ENCODE measurements around the gene PHPT1.
"Not testable (repeated sequence)": the region's sequence is repeated elsewhere in the genome, so short reads cannot be mapped to it uniquely, and the experiment has no call there.

Gene PHPT1

DNA sequence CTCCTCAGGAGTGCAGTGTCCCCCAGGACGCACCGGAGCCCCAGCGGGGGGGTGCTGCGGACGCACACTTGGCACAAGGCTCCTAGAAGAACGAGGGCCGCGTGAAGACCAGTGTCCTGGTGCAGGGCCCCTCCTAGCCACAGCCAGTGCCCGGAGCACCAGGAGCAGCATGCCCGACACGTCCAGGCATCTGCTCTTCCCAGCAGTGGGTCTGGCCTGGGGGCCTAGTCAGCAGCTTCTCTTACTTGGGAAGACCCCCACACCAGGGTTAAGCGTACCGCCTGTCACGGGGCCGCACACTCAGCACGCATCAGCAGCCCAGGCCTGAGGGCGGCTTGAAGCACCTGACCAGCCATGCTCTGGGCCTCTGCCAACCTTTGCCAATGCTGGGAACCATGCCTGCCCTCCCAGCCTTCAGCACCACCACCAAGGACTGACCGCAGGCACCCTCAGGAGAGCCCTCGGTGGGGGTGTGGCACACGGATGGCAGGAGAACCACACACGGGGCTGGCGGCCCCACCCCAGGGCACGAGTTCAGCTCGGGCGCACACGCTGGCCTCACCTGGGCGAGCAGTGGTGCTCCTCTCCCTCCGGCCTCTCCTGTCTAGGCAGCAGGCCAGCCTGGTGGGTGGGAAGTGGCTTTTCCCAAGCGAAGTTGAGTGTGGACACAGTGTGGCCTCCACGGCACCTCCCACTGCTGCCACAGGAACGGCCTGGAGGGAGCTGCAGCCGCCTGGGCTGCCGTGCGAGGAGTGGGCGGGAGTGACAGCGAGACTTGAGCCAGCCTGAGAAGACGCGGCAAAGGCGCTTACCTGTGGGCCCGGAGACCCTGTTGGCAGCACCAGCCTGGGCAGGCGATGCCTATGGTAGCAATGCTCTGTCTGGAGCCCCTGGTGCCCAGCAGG lies 19.0 kb upstream of the PHPT1 start:
- DNase-seq (ENCODE audit: low read depth), result no peak
- no peak overlapping the region for H3K4me3 ChIP-seq (ENCODE audit: low read length)
- TF ChIP-seq, protein P1, sequence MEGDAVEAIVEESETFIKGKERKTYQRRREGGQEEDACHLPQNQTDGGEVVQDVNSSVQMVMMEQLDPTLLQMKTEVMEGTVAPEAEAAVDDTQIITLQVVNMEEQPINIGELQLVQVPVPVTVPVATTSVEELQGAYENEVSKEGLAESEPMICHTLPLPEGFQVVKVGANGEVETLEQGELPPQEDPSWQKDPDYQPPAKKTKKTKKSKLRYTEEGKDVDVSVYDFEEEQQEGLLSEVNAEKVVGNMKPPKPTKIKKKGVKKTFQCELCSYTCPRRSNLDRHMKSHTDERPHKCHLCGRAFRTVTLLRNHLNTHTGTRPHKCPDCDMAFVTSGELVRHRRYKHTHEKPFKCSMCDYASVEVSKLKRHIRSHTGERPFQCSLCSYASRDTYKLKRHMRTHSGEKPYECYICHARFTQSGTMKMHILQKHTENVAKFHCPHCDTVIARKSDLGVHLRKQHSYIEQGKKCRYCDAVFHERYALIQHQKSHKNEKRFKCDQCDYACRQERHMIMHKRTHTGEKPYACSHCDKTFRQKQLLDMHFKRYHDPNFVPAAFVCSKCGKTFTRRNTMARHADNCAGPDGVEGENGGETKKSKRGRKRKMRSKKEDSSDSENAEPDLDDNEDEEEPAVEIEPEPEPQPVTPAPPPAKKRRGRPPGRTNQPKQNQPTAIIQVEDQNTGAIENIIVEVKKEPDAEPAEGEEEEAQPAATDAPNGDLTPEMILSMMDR (conservative IDR thresholded peaks at IDR 0.05; ENCODE audit: low read length), result no peak

DNA sequence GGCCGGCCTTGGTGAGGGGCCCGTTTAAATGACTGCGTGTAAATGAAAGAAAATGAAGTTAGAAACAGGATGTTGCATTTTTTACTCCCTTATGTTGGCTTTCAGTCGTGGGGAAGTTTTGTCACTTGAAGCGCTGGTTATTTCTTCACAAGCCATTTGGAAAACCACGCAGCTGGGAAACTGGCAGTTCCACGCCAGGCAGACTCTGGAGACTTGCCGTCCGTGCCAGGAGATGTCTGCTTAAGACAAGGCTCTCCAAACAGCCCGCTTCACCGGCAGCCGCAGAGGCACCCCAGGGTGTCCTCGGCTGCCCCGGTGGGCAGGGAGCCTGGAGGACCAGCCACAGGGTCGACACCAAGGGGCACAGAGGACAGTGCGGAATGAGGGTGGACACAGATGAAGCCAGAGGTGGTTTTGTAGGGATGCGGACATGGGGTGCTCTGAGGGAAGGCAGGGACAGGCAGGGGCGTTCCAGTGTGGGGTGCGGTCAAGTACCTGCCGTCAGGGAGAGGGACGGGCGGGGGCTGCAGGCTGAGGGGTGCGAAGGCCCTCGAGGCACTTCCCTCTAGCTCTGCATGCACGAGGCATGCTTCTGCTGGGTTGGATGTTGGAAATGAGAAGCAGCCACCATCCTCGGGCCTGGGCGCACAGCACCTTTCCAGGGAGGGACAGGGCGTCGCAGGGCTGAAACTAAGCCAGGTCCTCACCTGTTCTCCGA lies 18.0 kb upstream of the PHPT1 start:
- H3K4me3 ChIP-seq (ENCODE audit: low read length), result no peak overlapping the region
- DNase-seq (ENCODE audit: low read depth), result no peak
- TF ChIP-seq, protein P1 (conservative IDR thresholded peaks at IDR 0.05; ENCODE audit: low read length), result no peak

DNA sequence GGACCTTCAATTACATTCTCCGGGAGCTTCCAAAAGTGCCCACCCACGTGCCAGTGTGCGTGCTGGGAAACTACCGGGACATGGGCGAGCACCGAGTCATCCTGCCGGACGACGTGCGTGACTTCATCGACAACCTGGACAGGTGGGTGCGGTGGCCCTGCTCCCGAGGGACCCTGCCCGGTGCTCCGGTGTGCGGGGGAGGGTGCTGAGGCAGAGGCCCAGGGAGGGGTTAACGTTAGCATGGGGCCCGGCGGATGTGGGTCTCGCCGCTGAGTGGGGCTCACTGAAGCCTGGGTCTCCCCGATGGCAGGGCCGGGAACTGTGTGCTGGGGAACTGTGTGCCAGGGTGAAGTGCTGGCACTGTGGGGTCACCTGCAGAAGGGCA lies 17.5 kb upstream of the PHPT1 start:
- H3K4me3 ChIP-seq (ENCODE audit: low read length), result no peak overlapping the region
- no peak for DNase-seq (ENCODE audit: low read depth)
- TF ChIP-seq, protein P1 (conservative IDR thresholded peaks at IDR 0.05; ENCODE audit: low read length), result no peak

DNA sequence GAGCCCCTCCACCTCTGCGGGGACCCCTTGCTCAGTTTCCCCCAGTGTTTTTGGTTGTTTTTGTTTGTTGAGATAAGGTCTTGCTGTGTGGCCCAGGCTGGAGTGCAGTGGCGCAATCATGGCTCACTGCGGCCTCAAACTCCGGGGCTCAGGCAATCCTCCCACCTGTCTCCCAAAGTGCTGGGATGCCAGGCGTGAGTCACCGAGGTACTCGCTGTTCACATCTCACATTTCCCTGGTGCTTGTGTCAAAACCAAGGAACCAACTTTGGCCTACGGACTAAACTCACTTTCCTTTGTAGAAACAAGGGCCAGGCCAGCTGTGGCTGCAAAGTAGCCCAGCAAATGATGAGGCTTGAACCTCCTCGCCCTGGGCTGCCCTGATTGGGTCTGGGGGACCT lies 16.6 kb upstream of the PHPT1 start:
- no peak for DNase-seq (ENCODE audit: low read depth)
- TF ChIP-seq, protein P1 (conservative IDR thresholded peaks at IDR 0.05; ENCODE audit: low read length), result no peak
- no peak overlapping the region for H3K4me3 ChIP-seq (ENCODE audit: low read length)

GRCh38 chr9:136833381-136834048 lies 15.7 kb upstream of the PHPT1 start:
- not testable (repeated sequence) for H3K4me3 ChIP-seq (ENCODE audit: low read length); DNase-seq (ENCODE audit: low read depth)

- no peak overlapping the region for H3K4me3 ChIP-seq (ENCODE audit: low read length)
- no peak for DNase-seq (ENCODE audit: low read depth)
- TF ChIP-seq, protein P1 (conservative IDR thresholded peaks at IDR 0.05; ENCODE audit: low read length), result no peak
These were observed 13.9 kb upstream of the PHPT1 start for GRCh38 chr9:136835162-136835931.
